ENCODE results near the gene RFWD3.
"Not testable (repeated sequence)": the region's sequence is repeated elsewhere in the genome, so short reads cannot be mapped to it uniquely, and the experiment has no call there.

RFWD3 gene

GRCh38 chr16:74666425-74667254, at the start of gene RFWD3:
Gene RFWD3, minus strand, starts transcription at chr16:74666877. Its CDS starts 5,428 bp downstream, at chr16:74661449.
- DNase-seq (ENCODE audit: low read depth), result peak; percentile 96

- DNase-seq (ENCODE audit: low read depth), result no peak
These were observed 49.7 kb upstream of the RFWD3 start for GRCh38 chr16:74716355-74716754.

- no peak for DNase-seq (ENCODE audit: low read depth)
These were observed 47.2 kb upstream of the RFWD3 start for GRCh38 chr16:74713876-74714275.

- DNase-seq (ENCODE audit: low read depth), result no peak
These were observed 46.6 kb upstream of the RFWD3 start for GRCh38 chr16:74713325-74713724.

GRCh38 chr16:74711938-74712337, 45.3 kb upstream of the RFWD3 start:
- DNase-seq (ENCODE audit: low read depth), result no peak

- DNase-seq (ENCODE audit: low read depth), result no peak
These were observed 43.7 kb upstream of the RFWD3 start for GRCh38 chr16:74710401-74710800.

- DNase-seq (ENCODE audit: low read depth), result peak; percentile 58
These were observed 42.8 kb upstream of the RFWD3 start for GRCh38 chr16:74709441-74709877.

- DNase-seq (ENCODE audit: low read depth), result peak; percentile 54
These were observed 34.0 kb upstream of the RFWD3 start, which contains the start of gene MLKL for GRCh38 chr16:74700438-74701225. Gene MLKL, minus strand, starts transcription at chr16:74700862. Its CDS starts 5,105 bp downstream, at chr16:74695757.

GRCh38 chr16:74700116-74700437, 33.4 kb upstream of the RFWD3 start:
- DNase-seq (ENCODE audit: low read depth), result no peak

GRCh38 chr16:74699666-74700065, 33.0 kb upstream of the RFWD3 start:
- DNase-seq (ENCODE audit: low read depth), result no peak

- no peak for DNase-seq (ENCODE audit: low read depth)
These were observed 31.5 kb upstream of the RFWD3 start for GRCh38 chr16:74698222-74698621.

- DNase-seq (ENCODE audit: low read depth), result peak; percentile 78
These were observed 29.1 kb upstream of the RFWD3 start for GRCh38 chr16:74695450-74696422.

- no peak for DNase-seq (ENCODE audit: low read depth)
These were observed 24.6 kb upstream of the RFWD3 start for GRCh38 chr16:74691093-74691855.

- no peak for DNase-seq (ENCODE audit: low read depth)
These were observed 15.9 kb upstream of the RFWD3 start for GRCh38 chr16:74682556-74682955.

GRCh38 chr16:74680681-74681080, 14.0 kb upstream of the RFWD3 start:
- no peak for DNase-seq (ENCODE audit: low read depth)

- DNase-seq (ENCODE audit: low read depth), result no peak
These were observed 13.3 kb upstream of the RFWD3 start for GRCh38 chr16:74679983-74680382.

GRCh38 chr16:74677868-74678267, 11.2 kb upstream of the RFWD3 start:
- DNase-seq (ENCODE audit: low read depth), result no peak

- no peak for DNase-seq (ENCODE audit: low read depth)
These were observed 7.2 kb upstream of the RFWD3 start for GRCh38 chr16:74673876-74674275.

GRCh38 chr16:74668877-74669276, 2.2 kb upstream of the RFWD3 start:
- not testable (repeated sequence) for DNase-seq (ENCODE audit: low read depth)

- peak; percentile 41 for DNase-seq (ENCODE audit: low read depth)
These were observed 601 bp upstream of the RFWD3 start for GRCh38 chr16:74667255-74667700.

GRCh38 chr16:74666010-74666421, 661 bp downstream of the RFWD3 start:
- no peak for DNase-seq (ENCODE audit: low read depth)
